ENCODE data around the gene BBC3.
A peak's percentile ranks its signal among the peaks of the same experiment; 100 is the strongest.

BBC3 gene

DNA sequence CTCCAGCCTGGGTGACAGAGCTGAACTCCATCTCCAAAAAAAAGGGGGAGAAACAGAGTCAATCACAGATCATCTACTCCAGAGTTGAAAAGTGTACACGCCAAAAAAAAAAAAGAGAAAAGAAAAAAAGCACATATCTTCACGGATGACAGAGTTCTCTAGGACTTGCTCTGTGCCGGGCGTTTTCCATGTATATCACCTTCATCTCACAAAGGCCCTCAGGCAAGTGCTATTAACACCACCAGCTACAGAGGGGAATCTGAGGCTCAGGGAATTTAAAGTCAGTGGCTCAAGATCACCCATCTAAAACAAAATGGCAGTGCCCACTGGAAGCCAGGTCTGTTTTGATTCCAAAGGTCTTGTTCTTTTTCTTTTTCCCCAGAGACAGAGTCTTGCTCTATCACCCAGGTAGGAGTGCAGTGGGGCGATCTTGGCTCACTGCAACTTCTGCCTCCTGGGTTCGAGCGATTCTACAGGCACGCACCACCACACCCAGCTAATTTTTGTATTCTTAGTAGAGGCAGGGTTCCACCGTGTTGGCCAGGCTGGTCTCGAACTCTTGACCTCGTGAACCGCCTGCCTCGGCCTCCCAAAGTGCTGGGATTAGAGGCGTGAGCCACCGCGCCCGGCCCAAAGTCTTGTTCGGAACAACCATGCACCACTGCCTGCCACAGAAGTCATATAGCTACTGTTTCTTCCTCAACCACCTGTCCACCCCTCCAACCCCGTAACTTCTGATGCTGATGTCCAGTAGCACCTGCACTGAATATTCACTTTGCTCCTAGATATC, 58.1 kb downstream of the BBC3 start:
- TF ChIP-seq, protein P1, sequence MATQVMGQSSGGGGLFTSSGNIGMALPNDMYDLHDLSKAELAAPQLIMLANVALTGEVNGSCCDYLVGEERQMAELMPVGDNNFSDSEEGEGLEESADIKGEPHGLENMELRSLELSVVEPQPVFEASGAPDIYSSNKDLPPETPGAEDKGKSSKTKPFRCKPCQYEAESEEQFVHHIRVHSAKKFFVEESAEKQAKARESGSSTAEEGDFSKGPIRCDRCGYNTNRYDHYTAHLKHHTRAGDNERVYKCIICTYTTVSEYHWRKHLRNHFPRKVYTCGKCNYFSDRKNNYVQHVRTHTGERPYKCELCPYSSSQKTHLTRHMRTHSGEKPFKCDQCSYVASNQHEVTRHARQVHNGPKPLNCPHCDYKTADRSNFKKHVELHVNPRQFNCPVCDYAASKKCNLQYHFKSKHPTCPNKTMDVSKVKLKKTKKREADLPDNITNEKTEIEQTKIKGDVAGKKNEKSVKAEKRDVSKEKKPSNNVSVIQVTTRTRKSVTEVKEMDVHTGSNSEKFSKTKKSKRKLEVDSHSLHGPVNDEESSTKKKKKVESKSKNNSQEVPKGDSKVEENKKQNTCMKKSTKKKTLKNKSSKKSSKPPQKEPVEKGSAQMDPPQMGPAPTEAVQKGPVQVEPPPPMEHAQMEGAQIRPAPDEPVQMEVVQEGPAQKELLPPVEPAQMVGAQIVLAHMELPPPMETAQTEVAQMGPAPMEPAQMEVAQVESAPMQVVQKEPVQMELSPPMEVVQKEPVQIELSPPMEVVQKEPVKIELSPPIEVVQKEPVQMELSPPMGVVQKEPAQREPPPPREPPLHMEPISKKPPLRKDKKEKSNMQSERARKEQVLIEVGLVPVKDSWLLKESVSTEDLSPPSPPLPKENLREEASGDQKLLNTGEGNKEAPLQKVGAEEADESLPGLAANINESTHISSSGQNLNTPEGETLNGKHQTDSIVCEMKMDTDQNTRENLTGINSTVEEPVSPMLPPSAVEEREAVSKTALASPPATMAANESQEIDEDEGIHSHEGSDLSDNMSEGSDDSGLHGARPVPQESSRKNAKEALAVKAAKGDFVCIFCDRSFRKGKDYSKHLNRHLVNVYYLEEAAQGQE (IDR thresholded peaks at IDR 0.05; ENCODE audit: insufficient read depth in 1 of 2, low read depth in 2 of 2, low read length in 2 of 2): no peak
- peak; percentile 35; the same call in 1 of the 2 replicates for TF ChIP-seq POLR2AphosphoS5 (IDR thresholded peaks at IDR 0.05; ENCODE audit: low read depth, low read length)

Data from PFSK-1 (cell line).